ENCODE data around the gene PAX6.

The PAX6 gene

GRCh38 chr11:31822927-31823643, 12.0 kb upstream of the PAX6 start:
- POLR2A ChIA-PET: no interaction called here

GRCh38 chr11:31822175-31822926, 11.2 kb upstream of the PAX6 start:
- 15% methylated on average over 6 of the region's 17 CpGs for WGBS (ENCODE audit: insufficient coverage)
- Histone ChIP-seq H3K27me3 (replicated peaks in 2 of 5; ENCODE audit: control insufficient read depth in 4 of 5, insufficient read depth in 5 of 5, low read length in 4 of 5) (peaks cover 14 to 100% (median 77%) of the 10 kb centered on the region in 5 experiments), H3K4me3 (ENCODE audit: control insufficient read depth in 1 of 7, extremely low read depth in 1 of 7, insufficient read depth in 4 of 7, low read depth in 2 of 7, low read length in 6 of 7) (no peak overlapping the region), H3K36me3 (ENCODE audit: control insufficient read depth in 4 of 4, insufficient read depth in 4 of 4, low read length in 3 of 4) (no peaks in the 10 kb centered on the region), H3K4me1 (ENCODE audit: control extremely low read depth in 1 of 4, control insufficient read depth in 4 of 4, insufficient read depth in 4 of 4, low read length in 3 of 4) (peaks cover 0 to 17% (median 10%) of the 10 kb centered on the region in 4 experiments), H3K9me3 (ENCODE audit: control extremely low read depth in 1 of 5, control insufficient read depth in 4 of 5, insufficient read depth in 2 of 5, low read depth in 1 of 5, low read length in 4 of 5) (peaks cover 0 to 9% (median 0%) of the 10 kb centered on the region in 5 experiments), H3K27ac (ENCODE audit: insufficient read depth in 1 of 2, low read depth in 1 of 2, low read length in 2 of 2, poor library complexity in 1 of 2, severe bottlenecking in 2 of 2) (no peak overlapping the region)
- DNase-seq: peak in 1 of 3 donors; percentile 15
- CTCF ChIA-PET: interaction anchor here (0.6 to 3.6 kb wide), 5 partner anchors 9 to 1230 kb away, joined by 3 to 19 read pairs (median 5); no protein-coding TSS in a partner anchor
- POLR2A ChIA-PET: interaction anchor here (0.5 kb wide), 1 partner anchor 14 kb away, joined by 3 read pairs; no protein-coding TSS in a partner anchor

More at GRCh38 chr11:31822927-31823643, 12.0 kb upstream of the PAX6 start:
- no peaks in the 10 kb centered on the region for H3K36me3 ChIP-seq (ENCODE audit: control insufficient read depth in 4 of 4, insufficient read depth in 4 of 4, low read length in 3 of 4)
- WGBS (ENCODE audit: insufficient coverage): 28% methylated on average over 8 of the region's 14 CpGs
- DNase-seq: peak in 1 of 3 donors; percentile 8
- H3K27me3 ChIP-seq (replicated peaks in 2 of 5; ENCODE audit: control insufficient read depth in 4 of 5, insufficient read depth in 5 of 5, low read length in 4 of 5): peaks cover 14 to 100% (median 83%) of the 10 kb centered on the region in 5 experiments
- peaks cover 0 to 10% (median 0%) of the 10 kb centered on the region in 5 experiments for H3K9me3 ChIP-seq (ENCODE audit: control extremely low read depth in 1 of 5, control insufficient read depth in 4 of 5, insufficient read depth in 2 of 5, low read depth in 1 of 5, low read length in 4 of 5)
- no peak overlapping the region for H3K27ac ChIP-seq (ENCODE audit: insufficient read depth in 1 of 2, low read depth in 1 of 2, low read length in 2 of 2, poor library complexity in 1 of 2, severe bottlenecking in 2 of 2)
- H3K4me3 ChIP-seq (ENCODE audit: control insufficient read depth in 1 of 7, extremely low read depth in 1 of 7, insufficient read depth in 4 of 7, low read depth in 2 of 7, low read length in 6 of 7): no peak overlapping the region
- CTCF ChIA-PET: interaction anchor here (0.6 to 2.0 kb wide), 5 partner anchors 8 to 1229 kb away, joined by 3 to 14 read pairs (median 4); no protein-coding TSS in a partner anchor
- H3K4me1 ChIP-seq (ENCODE audit: control extremely low read depth in 1 of 4, control insufficient read depth in 4 of 4, insufficient read depth in 4 of 4, low read length in 3 of 4): peaks cover 0 to 11% (median 3%) of the 10 kb centered on the region in 4 experiments

GRCh38 chr11:31821766-31822165, 10.6 kb upstream of the PAX6 start:
- POLR2A ChIA-PET: interaction anchor here (0.5 kb wide), 1 partner anchor 14 kb away, joined by 3 read pairs; no protein-coding TSS in a partner anchor

GRCh38 chr11:31821235-31821764, 10.2 kb upstream of the PAX6 start:
- Histone ChIP-seq H3K4me1 (ENCODE audit: control extremely low read depth in 1 of 4, control insufficient read depth in 4 of 4, insufficient read depth in 4 of 4, low read length in 3 of 4) (peaks cover 0 to 24% (median 17%) of the 10 kb centered on the region in 4 experiments), H3K27ac (ENCODE audit: insufficient read depth in 1 of 2, low read depth in 1 of 2, low read length in 2 of 2, poor library complexity in 1 of 2, severe bottlenecking in 2 of 2) (no peak overlapping the region), H3K36me3 (ENCODE audit: control insufficient read depth in 4 of 4, insufficient read depth in 4 of 4, low read length in 3 of 4) (no peaks in the 10 kb centered on the region), H3K9me3 (ENCODE audit: control extremely low read depth in 1 of 5, control insufficient read depth in 4 of 5, insufficient read depth in 2 of 5, low read depth in 1 of 5, low read length in 4 of 5) (peaks cover 0 to 14% (median 0%) of the 10 kb centered on the region in 5 experiments), H3K27me3 (replicated peaks in 2 of 5; ENCODE audit: control insufficient read depth in 4 of 5, insufficient read depth in 5 of 5, low read length in 4 of 5) (peaks cover 14 to 100% (median 70%) of the 10 kb centered on the region in 5 experiments), H3K4me3 (ENCODE audit: control insufficient read depth in 1 of 7, extremely low read depth in 1 of 7, insufficient read depth in 4 of 7, low read depth in 2 of 7, low read length in 6 of 7) (no peak overlapping the region)
- CTCF ChIA-PET: interaction anchor here (1.0 to 3.6 kb wide), 2 partner anchors 11 to 12 kb away, joined by 3 to 19 read pairs; no protein-coding TSS in a partner anchor
- peak in 2 of 3 donors; percentile 8 to 22 for DNase-seq
- WGBS (ENCODE audit: insufficient coverage): 0% methylated on average over 1 of the region's 5 CpGs
- POLR2A ChIA-PET: no interaction called here

More at GRCh38 chr11:31821766-31822165, 10.6 kb upstream of the PAX6 start:
- peaks cover 0 to 20% (median 15%) of the 10 kb centered on the region in 4 experiments for H3K4me1 ChIP-seq (ENCODE audit: control extremely low read depth in 1 of 4, control insufficient read depth in 4 of 4, insufficient read depth in 4 of 4, low read length in 3 of 4)
- H3K9me3 ChIP-seq (ENCODE audit: control extremely low read depth in 1 of 5, control insufficient read depth in 4 of 5, insufficient read depth in 2 of 5, low read depth in 1 of 5, low read length in 4 of 5): peaks cover 0 to 14% (median 0%) of the 10 kb centered on the region in 5 experiments
- peaks cover 14 to 100% (median 75%) of the 10 kb centered on the region in 5 experiments for H3K27me3 ChIP-seq (replicated peaks in 2 of 5; ENCODE audit: control insufficient read depth in 4 of 5, insufficient read depth in 5 of 5, low read length in 4 of 5)
- CTCF ChIA-PET: interaction anchor here (1.0 to 3.6 kb wide), 2 partner anchors 10 to 13 kb away, joined by 3 to 19 read pairs; no protein-coding TSS in a partner anchor
- no peak overlapping the region for H3K27ac ChIP-seq (ENCODE audit: insufficient read depth in 1 of 2, low read depth in 1 of 2, low read length in 2 of 2, poor library complexity in 1 of 2, severe bottlenecking in 2 of 2)
- peak in 1 of 3 donors; percentile 9 for DNase-seq
- H3K4me3 ChIP-seq (ENCODE audit: control insufficient read depth in 1 of 7, extremely low read depth in 1 of 7, insufficient read depth in 4 of 7, low read depth in 2 of 7, low read length in 6 of 7): no peak overlapping the region
- 0% methylated on average over 1 of the region's 8 CpGs for WGBS (ENCODE audit: insufficient coverage)
- H3K36me3 ChIP-seq (ENCODE audit: control insufficient read depth in 4 of 4, insufficient read depth in 4 of 4, low read length in 3 of 4): no peaks in the 10 kb centered on the region

- H3K9me3 ChIP-seq (ENCODE audit: control extremely low read depth in 1 of 5, control insufficient read depth in 4 of 5, insufficient read depth in 2 of 5, low read depth in 1 of 5, low read length in 4 of 5): peaks cover 0 to 14% (median 0%) of the 10 kb centered on the region in 5 experiments
- ChIA-PET CTCF (interaction anchor here (1.1 to 3.6 kb wide), 2 partner anchors 11 to 22 kb away, joined by 3 to 19 read pairs; no protein-coding TSS in a partner anchor), POLR2A (no interaction called here)
- H3K4me1 ChIP-seq (ENCODE audit: control extremely low read depth in 1 of 4, control insufficient read depth in 4 of 4, insufficient read depth in 4 of 4, low read length in 3 of 4): peaks cover 0 to 32% (median 25%) of the 10 kb centered on the region in 4 experiments
- H3K27me3 ChIP-seq (replicated peaks in 2 of 5; ENCODE audit: control insufficient read depth in 4 of 5, insufficient read depth in 5 of 5, low read length in 4 of 5): peaks cover 14 to 100% (median 67%) of the 10 kb centered on the region in 5 experiments
- H3K4me3 ChIP-seq (ENCODE audit: control insufficient read depth in 1 of 7, extremely low read depth in 1 of 7, insufficient read depth in 4 of 7, low read depth in 2 of 7, low read length in 6 of 7): no peak overlapping the region
- peak in 1 of 3 donors; percentile 65 for DNase-seq
- H3K36me3 ChIP-seq (ENCODE audit: control insufficient read depth in 4 of 4, insufficient read depth in 4 of 4, low read length in 3 of 4): no peaks in the 10 kb centered on the region
- WGBS (ENCODE audit: insufficient coverage): 8% methylated on average over 10 of the region's 15 CpGs
- no peak overlapping the region for H3K27ac ChIP-seq (ENCODE audit: insufficient read depth in 1 of 2, low read depth in 1 of 2, low read length in 2 of 2, poor library complexity in 1 of 2, severe bottlenecking in 2 of 2)
Measured at GRCh38 chr11:31820438-31820818, 9.3 kb upstream of the PAX6 start.

- Histone ChIP-seq H3K9me3 (ENCODE audit: control extremely low read depth in 1 of 5, control insufficient read depth in 4 of 5, insufficient read depth in 2 of 5, low read depth in 1 of 5, low read length in 4 of 5) (peaks cover 0 to 14% (median 0%) of the 10 kb centered on the region in 5 experiments), H3K4me3 (ENCODE audit: control insufficient read depth in 1 of 7, extremely low read depth in 1 of 7, insufficient read depth in 4 of 7, low read depth in 2 of 7, low read length in 6 of 7) (no peak overlapping the region), H3K27ac (ENCODE audit: insufficient read depth in 1 of 2, low read depth in 1 of 2, low read length in 2 of 2, poor library complexity in 1 of 2, severe bottlenecking in 2 of 2) (no peak overlapping the region), H3K36me3 (ENCODE audit: control insufficient read depth in 4 of 4, insufficient read depth in 4 of 4, low read length in 3 of 4) (no peaks in the 10 kb centered on the region), H3K4me1 (ENCODE audit: control extremely low read depth in 1 of 4, control insufficient read depth in 4 of 4, insufficient read depth in 4 of 4, low read length in 3 of 4) (peaks cover 0 to 33% (median 25%) of the 10 kb centered on the region in 4 experiments), H3K27me3 (replicated peaks in 2 of 5; ENCODE audit: control insufficient read depth in 4 of 5, insufficient read depth in 5 of 5, low read length in 4 of 5) (peaks cover 14 to 100% (median 66%) of the 10 kb centered on the region in 5 experiments)
- ChIA-PET POLR2A (no interaction called here), CTCF (interaction anchor here (1.1 to 3.6 kb wide), 2 partner anchors 11 to 21 kb away, joined by 3 to 19 read pairs; no protein-coding TSS in a partner anchor)
- DNase-seq: peak in 1 of 3 donors; percentile 24
- WGBS (ENCODE audit: insufficient coverage): 6% methylated on average over 47 of the region's 55 CpGs
Measured at GRCh38 chr11:31819621-31820437, 8.7 kb upstream of the PAX6 start.

All from common myeloid progenitor, CD34-positive (primary cell).